ENCODE data around the gene TSPAN5. TPM values are rescaled to one million over a fixed set of nuclear protein-coding genes. Genes with fewer than 3 reads are reported as not detected.

Gene TSPAN5
- total RNA-seq, 2 donors from 2014 or later, result 1.8 to 2.0 TPM

DNA sequence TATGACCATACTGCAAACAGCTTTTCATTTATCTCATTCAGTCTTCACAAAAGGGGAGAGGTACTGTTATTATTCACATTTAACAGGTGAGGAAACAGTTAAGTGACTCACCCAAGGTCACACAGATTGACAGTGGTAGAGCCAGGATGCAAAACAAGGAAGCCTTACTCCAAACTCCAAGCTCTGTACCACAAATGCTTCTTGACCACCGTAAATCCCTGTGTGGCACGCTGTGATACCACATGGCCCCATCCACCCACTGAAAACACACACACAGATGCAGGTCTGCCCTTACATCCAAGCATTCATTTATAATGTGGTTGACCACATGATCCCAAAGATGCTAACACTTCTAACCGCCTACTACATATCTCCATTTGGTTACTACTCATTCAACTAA, 129.5 kb downstream of the TSPAN5 start:
- H3K36me3 ChIP-seq (replicated peaks in 1 of 2; ENCODE audit: insufficient read depth in 1 of 2, low read depth in 2 of 2), result no peaks in the 10 kb centered on the region
- no peaks in the 10 kb centered on the region for H3K9me3 ChIP-seq
- no peak overlapping the region for H3K4me3 ChIP-seq
- no peak for ATAC-seq
- TF ChIP-seq, protein P1, sequence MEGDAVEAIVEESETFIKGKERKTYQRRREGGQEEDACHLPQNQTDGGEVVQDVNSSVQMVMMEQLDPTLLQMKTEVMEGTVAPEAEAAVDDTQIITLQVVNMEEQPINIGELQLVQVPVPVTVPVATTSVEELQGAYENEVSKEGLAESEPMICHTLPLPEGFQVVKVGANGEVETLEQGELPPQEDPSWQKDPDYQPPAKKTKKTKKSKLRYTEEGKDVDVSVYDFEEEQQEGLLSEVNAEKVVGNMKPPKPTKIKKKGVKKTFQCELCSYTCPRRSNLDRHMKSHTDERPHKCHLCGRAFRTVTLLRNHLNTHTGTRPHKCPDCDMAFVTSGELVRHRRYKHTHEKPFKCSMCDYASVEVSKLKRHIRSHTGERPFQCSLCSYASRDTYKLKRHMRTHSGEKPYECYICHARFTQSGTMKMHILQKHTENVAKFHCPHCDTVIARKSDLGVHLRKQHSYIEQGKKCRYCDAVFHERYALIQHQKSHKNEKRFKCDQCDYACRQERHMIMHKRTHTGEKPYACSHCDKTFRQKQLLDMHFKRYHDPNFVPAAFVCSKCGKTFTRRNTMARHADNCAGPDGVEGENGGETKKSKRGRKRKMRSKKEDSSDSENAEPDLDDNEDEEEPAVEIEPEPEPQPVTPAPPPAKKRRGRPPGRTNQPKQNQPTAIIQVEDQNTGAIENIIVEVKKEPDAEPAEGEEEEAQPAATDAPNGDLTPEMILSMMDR (IDR thresholded peaks at IDR 0.05), result no peak
- no peak for TF ChIP-seq POLR2A (IDR thresholded peaks at IDR 0.05)
- no peak for DNase-seq
- H3K27ac ChIP-seq, result no peak overlapping the region
- intact Hi-C loops (cut with DNase I), result no loop called here
- H3K27me3 ChIP-seq, result no peaks in the 10 kb centered on the region
- no peaks in the 10 kb centered on the region for H3K4me1 ChIP-seq
- 80 to 88% methylated on average over 3 of the region's 3 CpGs for WGBS, 2 donors

DNA sequence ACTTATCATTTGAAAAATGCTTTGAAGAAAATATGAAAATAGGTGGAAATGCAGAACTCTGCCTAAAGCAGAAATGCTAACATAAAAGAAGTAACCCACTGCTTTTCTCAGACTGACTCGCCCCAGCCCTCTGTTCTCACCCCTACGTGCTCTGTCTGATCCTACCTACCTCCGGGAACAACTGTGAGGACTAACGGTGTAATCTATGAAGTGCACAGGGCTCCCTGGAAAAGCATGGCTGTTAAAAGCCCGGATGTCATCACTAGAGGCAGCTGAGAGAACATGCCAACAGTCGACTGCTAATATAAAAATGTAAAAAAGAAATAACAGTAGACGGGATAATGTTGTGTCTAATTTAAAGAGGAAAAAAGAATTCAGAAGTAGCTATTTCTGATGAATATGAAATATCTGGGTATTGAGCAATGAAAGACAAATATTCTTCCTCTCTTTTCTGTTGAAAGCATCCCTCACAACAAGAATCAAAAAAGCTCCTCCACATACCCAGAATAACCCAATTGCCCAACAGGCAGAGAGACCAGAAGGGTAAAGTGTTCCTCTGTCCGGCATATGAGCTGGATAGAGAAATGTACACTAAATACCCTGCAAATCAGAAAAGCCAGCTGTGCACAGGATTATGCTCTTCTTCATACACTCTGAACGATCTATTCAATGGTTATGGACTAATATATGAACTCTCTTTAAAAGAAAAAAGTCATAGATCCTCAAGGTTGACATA, 130.7 kb downstream of the TSPAN5 start:
- 83 to 85% methylated on average over 9 of the region's 9 CpGs for WGBS, 2 donors
- Histone ChIP-seq H3K4me3 (no peak overlapping the region), H3K9me3 (no peaks in the 10 kb centered on the region), H3K27ac (no peak overlapping the region), H3K36me3 (replicated peaks in 1 of 2; ENCODE audit: insufficient read depth in 1 of 2, low read depth in 2 of 2) (no peaks in the 10 kb centered on the region), H3K4me1 (no peaks in the 10 kb centered on the region), H3K27me3 (no peaks in the 10 kb centered on the region)
- intact Hi-C loops (cut with DNase I), result no loop called here
- TF ChIP-seq, protein P1 (IDR thresholded peaks at IDR 0.05), result no peak
- no peak for TF ChIP-seq POLR2A (IDR thresholded peaks at IDR 0.05)
- DNase-seq (no peak), ATAC-seq (no peak)

DNA sequence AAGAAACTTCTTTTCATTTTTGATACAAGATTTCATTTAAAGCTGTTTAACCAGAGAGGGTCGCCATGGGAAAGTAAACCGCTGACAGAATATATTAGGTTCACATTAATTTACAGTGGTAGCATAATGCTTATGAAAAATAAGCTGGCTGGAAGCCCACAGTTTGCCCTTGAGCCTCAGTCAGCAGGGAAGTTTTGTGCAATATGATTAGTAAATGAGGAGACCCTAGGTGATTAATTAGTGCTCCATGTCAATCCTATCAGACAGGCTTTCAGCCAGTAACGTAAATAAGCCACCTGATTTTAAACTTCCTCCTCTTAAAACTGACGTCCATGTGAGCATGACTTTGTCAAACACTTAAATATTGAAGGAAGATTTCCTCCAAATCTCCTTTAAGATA, 134.2 kb downstream of the TSPAN5 start:
- Histone ChIP-seq H3K4me1 (no peaks in the 10 kb centered on the region), H3K4me3 (no peak overlapping the region), H3K27me3 (no peaks in the 10 kb centered on the region), H3K36me3 (replicated peaks in 1 of 2; ENCODE audit: insufficient read depth in 1 of 2, low read depth in 2 of 2) (no peaks in the 10 kb centered on the region), H3K27ac (no peak overlapping the region), H3K9me3 (no peaks in the 10 kb centered on the region)
- 36 to 42% methylated on average over 4 of the region's 4 CpGs for WGBS, 2 donors
- intact Hi-C loops (cut with DNase I), result no loop called here
- TF ChIP-seq, protein P1 (IDR thresholded peaks at IDR 0.05), result no peak
- no peak for TF ChIP-seq POLR2A (IDR thresholded peaks at IDR 0.05)
- no peak for ATAC-seq
- no peak for DNase-seq

DNA sequence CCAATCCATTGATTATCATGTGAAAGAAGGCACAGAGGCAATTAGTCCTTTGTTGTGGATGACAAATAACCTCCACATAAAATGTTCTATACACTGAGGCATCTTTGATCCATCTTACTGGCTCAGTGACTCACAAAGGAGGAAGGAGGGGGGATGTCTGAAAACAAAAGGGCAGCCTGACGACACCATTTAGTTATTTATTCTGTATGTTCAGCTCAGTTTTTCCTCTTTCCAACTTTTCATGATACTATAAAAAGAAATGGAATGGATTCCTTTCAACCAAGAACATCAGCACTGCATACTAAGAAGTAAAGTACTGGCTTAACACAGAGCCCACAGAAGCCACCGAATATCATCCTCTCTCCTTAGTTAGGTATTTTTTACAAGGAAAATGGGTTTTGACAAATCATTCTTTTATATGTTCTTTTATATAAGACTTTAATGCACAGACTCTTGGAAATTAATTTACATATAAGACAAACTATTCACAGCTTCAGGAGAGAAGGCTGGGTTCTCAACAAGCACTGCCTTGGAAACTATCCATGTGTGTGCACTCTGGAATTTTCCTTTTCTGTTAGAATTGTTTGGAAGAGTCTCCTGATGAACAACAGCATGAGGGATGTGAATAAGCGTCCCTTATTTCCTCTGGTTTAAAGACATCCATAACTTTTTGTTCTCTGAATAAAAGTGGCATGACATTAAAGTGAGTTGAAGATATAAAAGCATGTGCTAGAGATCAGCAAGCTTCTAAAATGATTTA, 135.6 kb downstream of the TSPAN5 start:
- intact Hi-C loops (cut with DNase I), result no loop called here

More for the DNA sequence above, 135.6 kb downstream of the TSPAN5 start:
- H3K4me1 ChIP-seq, result no peaks in the 10 kb centered on the region
- 75 to 77% methylated on average over 3 of the region's 3 CpGs for WGBS, 2 donors
- DNase-seq (no peak), ATAC-seq (no peak)
- H3K9me3 ChIP-seq, result no peaks in the 10 kb centered on the region
- TF ChIP-seq, protein P1 (IDR thresholded peaks at IDR 0.05), result no peak
- no peak for TF ChIP-seq POLR2A (IDR thresholded peaks at IDR 0.05)
- no peaks in the 10 kb centered on the region for H3K36me3 ChIP-seq (replicated peaks in 1 of 2; ENCODE audit: insufficient read depth in 1 of 2, low read depth in 2 of 2)
- no peak overlapping the region for H3K27ac ChIP-seq
- no peak overlapping the region for H3K4me3 ChIP-seq
- no peaks in the 10 kb centered on the region for H3K27me3 ChIP-seq
